ENCODE results near the gene KRT85. TPM values are rescaled to one million over a fixed set of nuclear protein-coding genes. Genes with fewer than 3 reads are reported as not detected.

KRT85 gene
- total RNA-seq, 1 donor from 2014 or later: not detected

GRCh38 chr12:52337054-52337453 is 30.2 kb downstream of the KRT85 start:
- H3K36me3 ChIP-seq (ENCODE audit: control insufficient read depth, insufficient read depth, low read length): no peaks in the 10 kb centered on the region
- no peak overlapping the region for H3K4me3 ChIP-seq (ENCODE audit: low read depth, low read length)
- TF ChIP-seq CTCF (IDR thresholded peaks at IDR 0.05; ENCODE audit: insufficient read depth, low read length, severe bottlenecking): no peak
- no peaks in the 10 kb centered on the region for H3K27me3 ChIP-seq (ENCODE audit: control insufficient read depth, insufficient read depth, low read length)
- FAIRE-seq: no peak
- DNase-seq (ENCODE audit: low read depth): peak; percentile 27

- no peak overlapping the region for H3K4me3 ChIP-seq (ENCODE audit: low read depth, low read length)
Observed at GRCh38 chr12:52336641-52337040, 30.6 kb downstream of the KRT85 start.

GRCh38 chr12:52335598-52336262 is 31.6 kb downstream of the KRT85 start:
- no peak overlapping the region for H3K4me3 ChIP-seq (ENCODE audit: low read depth, low read length)
- DNase-seq (ENCODE audit: low read depth) (no peak), FAIRE-seq (no peak)
- H3K27me3 ChIP-seq (ENCODE audit: control insufficient read depth, insufficient read depth, low read length): no peaks in the 10 kb centered on the region
- TF ChIP-seq CTCF (IDR thresholded peaks at IDR 0.05; ENCODE audit: insufficient read depth, low read length, severe bottlenecking): no peak
- H3K36me3 ChIP-seq (ENCODE audit: control insufficient read depth, insufficient read depth, low read length): no peaks in the 10 kb centered on the region

More at GRCh38 chr12:52336641-52337040, 30.6 kb downstream of the KRT85 start:
- Histone ChIP-seq H3K27me3 (ENCODE audit: control insufficient read depth, insufficient read depth, low read length) (no peaks in the 10 kb centered on the region), H3K36me3 (ENCODE audit: control insufficient read depth, insufficient read depth, low read length) (no peaks in the 10 kb centered on the region)
- TF ChIP-seq CTCF (IDR thresholded peaks at IDR 0.05; ENCODE audit: insufficient read depth, low read length, severe bottlenecking): no peak
- DNase-seq (ENCODE audit: low read depth): no peak
- no peak for FAIRE-seq

GRCh38 chr12:52334185-52334584 is 33.1 kb downstream of the KRT85 start:
- Histone ChIP-seq H3K27me3 (ENCODE audit: control insufficient read depth, insufficient read depth, low read length) (no peaks in the 10 kb centered on the region), H3K4me3 (ENCODE audit: low read depth, low read length) (no peak overlapping the region), H3K36me3 (ENCODE audit: control insufficient read depth, insufficient read depth, low read length) (no peaks in the 10 kb centered on the region)
- TF ChIP-seq CTCF (IDR thresholded peaks at IDR 0.05; ENCODE audit: insufficient read depth, low read length, severe bottlenecking): no peak
- FAIRE-seq (no peak), DNase-seq (ENCODE audit: low read depth) (no peak)

DNA sequence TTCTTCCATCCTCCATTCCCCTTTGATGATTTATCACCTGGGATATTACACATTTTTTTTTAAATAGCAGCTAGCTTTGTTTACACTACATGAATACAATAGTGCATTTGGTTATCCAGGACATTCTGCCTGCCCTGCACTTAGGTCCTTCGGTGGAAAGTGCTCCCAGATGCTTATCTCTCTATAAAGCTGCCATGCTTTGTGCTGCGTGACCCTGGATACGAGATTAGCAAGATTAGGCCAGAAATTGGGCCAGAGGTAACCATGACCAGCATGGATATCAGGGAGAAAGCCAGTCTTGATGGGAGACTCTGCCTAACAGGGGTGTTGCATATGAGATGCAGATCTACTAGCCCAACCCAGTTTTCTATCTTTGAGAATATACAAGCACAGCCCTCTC is 34.0 kb downstream of the KRT85 start:
- Histone ChIP-seq H3K27me3 (ENCODE audit: control insufficient read depth, insufficient read depth, low read length) (no peaks in the 10 kb centered on the region), H3K36me3 (ENCODE audit: control insufficient read depth, insufficient read depth, low read length) (no peaks in the 10 kb centered on the region), H3K4me3 (ENCODE audit: low read depth, low read length) (no peak overlapping the region)
- TF ChIP-seq CTCF (IDR thresholded peaks at IDR 0.05; ENCODE audit: insufficient read depth, low read length, severe bottlenecking): no peak
- DNase-seq (ENCODE audit: low read depth) (no peak), FAIRE-seq (no peak)

DNA sequence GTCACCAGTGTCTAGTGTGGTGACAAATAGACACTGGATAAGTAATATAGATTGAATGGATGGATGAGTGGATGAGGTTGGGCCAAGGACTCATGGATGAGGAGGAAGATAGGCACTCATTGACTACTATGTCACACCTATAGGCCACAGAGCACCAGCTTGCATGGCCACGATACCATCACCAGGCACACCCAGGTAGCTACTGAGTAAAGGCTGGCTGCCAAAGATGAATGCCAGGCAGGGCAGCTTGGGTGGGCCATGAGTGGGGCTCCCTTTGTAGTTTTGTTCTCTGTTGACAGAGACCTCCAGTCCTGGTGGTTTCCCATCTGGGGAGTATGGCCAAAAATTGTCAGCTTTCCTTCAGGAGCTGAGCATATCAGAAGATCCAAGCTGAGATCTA is 34.9 kb downstream of the KRT85 start:
- H3K36me3 ChIP-seq (ENCODE audit: control insufficient read depth, insufficient read depth, low read length): no peaks in the 10 kb centered on the region
- no peak for TF ChIP-seq CTCF (IDR thresholded peaks at IDR 0.05; ENCODE audit: insufficient read depth, low read length, severe bottlenecking)
- no peaks in the 10 kb centered on the region for H3K27me3 ChIP-seq (ENCODE audit: control insufficient read depth, insufficient read depth, low read length)
- H3K4me3 ChIP-seq (ENCODE audit: low read depth, low read length): no peak overlapping the region
- DNase-seq (ENCODE audit: low read depth): no peak
- FAIRE-seq: peak; percentile 32

Measured in bronchial epithelial cell (primary cell).